Activated CD8-positive, alpha-beta memory T cell treated with anti-CD3 and anti-CD28 coated beads, Interleukin-2, amount 50 U/mL, for 24 hours (primary cell): Measurements from ENCODE around the gene LOC101059915.
"Not testable (repeated sequence)": the region's sequence is repeated elsewhere in the genome, so short reads cannot be mapped to it uniquely, and the experiment has no call there.

Experiments
- DNase-seq: peaks from one replicate; pipeline ENCODE4 v3.0.0-alpha.2; 2020; ENCODE audit errors: extremely low read depth

LOC101059915 gene

DNA sequence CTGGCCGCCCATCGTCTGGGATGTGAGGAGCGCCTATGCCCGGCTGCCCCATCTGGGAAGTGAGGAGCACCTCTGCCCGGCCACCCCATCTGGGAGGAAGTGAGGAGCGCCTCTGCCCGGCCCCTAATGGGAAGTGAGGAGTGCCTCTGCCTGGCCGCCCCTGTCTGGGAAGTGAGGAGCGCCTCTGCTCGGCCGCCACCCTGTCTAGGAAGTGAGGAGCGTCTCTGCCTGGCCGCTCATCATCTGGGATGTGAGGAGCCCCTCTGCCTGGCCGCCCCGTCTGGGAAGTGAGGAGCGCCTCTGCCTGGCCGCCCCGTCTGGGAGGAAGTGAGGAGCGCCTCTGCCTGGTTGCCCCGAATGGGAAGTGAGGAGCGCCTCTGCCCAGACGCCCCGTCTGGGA, 8.3 kb downstream of the LOC101059915 start:
- not testable (repeated sequence) for DNase-seq

DNA sequence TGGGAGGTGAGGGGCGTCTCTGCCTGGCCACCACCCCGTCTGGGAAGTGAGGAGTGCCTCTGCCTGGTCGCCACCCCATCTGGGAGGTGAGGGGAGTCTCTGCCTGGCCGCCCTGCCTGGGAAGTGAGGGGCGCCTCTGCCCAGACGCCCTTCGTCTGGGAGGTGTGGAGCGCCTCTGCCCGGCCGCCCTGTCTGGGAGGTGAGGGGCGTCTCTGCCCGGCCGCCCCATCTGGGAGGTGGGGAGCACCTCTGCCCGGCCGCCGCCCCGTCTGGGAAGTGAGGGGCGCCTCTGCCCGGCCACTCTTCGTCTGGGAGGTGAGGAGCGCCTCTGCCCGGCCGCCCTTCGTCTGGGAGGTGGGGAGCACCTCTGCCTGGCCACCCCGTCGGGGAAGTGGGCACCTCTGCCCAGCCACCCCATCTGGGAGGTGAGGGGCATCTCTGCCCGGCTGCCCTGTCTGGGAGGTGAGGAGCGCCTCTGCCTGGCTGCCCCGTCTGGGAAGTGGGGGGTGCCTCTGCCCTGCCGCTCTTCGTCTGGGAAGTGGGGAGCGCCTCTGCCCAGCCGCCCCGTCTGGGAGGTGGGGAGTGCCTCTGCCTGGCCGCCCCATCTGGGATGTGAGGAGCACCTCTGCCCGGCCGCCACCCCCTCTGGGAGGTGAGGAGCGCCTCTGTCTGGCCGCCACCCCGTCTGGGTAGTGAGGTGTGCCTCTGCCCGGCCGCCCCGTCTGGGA, 8.9 kb downstream of the LOC101059915 start:
- DNase-seq = not testable (repeated sequence)

DNA sequence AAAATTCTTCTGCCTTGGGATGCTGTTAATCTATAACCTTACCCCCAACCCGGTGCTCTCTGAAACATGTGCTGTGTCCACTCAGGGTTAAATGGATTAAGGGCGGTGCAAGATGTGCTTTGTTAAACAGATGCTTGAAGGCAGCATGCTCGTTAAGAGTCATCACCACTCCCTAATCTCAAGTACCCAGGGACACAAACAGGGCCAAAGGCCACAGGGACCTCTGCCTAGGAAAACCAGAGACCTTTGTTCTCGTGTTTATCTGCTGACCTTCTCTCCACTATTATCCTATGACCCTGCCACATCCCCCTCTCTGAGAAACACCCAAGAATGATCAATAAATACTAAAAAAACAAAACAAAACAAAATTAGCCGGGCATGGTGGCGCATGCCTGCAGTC, 9.8 kb downstream of the LOC101059915 start:
- not testable (repeated sequence) for DNase-seq

DNA sequence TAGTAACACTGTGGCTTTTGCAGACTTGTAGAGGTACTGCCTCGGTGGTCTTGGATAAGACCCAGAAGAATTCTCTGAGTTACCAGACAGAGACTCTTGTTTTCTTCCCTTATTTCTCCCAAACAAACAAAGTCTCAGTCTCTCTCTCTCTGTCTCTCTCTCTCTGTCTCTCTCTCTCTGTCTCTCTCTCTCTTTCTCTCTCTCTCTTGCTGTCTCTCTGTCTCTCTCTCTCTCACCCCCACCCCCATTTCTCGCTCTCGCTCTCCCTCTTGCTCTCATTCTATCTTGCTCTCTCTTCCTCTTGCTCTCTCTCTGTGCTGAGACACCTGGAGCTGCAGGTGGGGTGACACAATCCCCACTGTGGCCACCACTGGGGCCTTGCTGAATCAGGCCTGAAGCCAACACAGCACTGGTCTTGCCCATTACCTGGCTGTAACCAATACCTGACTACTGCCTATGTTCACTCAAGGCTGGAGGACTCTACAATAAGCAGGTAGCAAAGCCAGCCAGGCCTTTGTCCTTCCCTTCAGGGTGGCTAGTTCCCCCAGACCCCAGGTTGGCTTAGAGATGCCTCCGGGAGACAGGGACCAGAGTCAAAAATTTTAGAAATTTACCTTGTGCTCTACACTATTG, 12.3 kb downstream of the LOC101059915 start:
- DNase-seq = no peak

DNA sequence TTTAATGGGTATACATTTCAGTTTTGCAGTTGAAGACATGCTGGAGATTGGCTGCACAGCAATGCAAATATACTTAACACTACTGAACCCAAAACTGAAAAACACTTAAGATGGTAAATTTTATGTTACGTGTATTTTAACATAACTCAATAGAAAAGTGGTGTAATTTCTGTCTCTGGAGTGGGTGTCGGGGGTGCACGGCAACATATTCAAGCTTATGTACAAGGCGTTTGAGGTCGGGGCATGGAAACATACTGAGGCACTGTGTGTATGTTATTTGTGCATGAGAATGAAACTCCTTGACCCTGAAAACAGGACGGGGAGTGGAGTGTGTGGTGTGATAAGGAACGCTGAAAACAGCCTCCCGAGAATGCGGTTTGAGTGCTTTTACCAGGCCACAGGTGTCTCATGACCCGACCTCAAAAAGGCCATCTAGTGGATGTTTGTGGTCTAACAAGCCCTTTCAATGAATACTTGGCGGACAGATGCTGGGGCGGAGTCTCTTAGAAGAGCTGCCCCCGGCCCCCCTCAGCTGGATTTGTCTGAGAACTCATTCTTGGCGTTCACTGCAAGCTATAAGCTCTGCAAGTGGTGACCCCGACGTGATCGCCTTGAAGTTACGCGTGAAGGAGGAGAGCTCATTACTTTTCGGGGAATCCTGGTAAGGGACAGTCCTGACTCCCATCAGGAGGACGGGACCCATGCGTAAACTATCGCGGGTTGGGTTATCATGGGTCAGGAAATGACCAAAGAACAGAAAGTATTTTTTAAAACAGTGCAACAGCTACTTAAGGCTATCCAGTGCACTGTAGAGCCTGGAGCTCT, 29.5 kb downstream of the LOC101059915 start:
- not testable (repeated sequence) for DNase-seq

DNA sequence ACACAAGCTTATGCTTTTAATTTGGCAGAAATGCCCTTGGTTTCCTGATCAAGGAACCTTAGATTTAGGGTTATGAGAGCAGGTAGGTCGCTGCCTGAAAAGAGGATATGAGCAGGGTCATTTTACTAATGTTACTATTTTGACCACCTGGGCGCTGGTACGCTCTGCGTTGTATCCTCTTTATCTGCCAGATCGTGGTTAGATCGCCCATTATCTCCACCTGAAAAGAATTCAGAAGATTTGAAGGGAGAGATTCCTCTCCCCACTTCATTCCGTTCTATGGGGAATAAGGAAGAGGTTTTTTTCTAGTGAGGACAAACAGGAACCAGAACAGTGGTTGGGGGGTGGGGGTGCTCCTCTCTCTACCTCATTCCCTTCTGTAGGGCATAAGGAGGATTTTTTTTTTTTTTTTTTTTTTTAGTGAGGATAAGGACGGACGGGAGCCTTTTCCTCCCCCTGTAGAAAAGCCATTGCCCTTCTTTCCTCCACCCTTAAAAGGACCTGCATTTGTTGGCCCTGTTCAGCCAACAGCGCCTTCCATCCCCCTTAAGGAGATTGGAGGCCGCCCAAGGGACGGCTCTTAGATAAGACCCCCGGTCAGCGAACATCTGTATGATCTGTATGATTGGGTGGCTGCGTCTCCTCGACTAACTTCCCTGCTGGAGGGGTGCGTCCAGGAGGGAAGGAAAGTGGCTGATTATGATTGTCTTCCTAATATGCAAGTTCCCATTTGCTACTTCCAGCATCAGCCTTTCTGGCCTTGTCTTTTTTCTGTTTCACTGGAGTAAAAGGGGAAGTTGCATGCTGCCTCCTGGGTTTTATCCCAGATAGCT, 30.3 kb downstream of the LOC101059915 start:
- DNase-seq = not testable (repeated sequence)

DNA sequence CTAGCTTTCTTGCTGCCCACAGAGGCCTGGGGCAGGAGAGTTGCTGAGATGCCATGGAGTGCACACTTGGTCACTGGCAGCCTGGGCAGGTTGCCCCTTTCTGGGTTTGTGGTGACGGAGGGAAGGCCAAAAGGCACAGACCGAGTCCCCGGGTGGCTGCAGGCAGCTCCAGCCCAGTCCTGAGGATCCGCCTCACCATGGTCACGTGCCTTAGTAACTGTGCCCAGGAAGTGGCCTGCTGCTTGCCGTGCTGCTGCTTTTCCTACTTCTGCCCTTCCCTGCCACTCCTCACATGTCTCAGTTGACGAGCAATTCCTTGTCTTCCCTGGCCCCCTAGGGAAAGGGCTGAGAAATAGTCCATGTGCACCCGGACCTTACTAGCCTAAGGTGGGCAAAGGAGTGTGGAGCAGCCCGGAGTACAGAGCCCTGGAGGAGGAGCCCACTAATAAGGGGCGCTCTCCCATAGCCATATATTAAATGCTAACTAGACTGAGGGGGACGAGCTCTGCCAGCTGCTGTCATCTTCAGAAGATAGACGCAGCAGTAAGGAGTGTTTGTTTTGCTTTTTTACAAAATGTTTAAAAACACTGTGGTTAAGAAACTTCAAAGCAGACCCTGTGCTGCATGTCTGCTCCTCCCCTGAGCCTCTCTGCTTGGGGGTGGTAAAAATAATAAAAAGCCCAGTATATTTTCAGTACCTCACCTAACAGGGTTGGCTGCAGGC, 31.1 kb downstream of the LOC101059915 start:
- not testable (repeated sequence) for DNase-seq

DNA sequence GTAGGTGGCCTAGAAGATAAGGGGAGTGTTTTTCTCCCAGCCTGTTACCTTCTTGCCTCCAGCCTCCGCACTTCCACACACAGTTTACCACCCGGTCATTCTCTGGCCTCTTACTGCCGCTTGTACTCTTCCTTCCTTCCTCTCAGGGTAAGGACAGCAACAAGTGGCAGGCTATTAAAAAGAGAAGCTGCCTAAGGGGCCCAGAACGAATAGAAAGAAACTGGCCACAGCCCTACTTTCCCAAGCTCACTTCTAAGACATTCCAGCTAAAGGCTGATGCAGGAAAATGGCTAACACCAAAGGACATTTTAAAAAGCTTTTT, 31.6 kb downstream of the LOC101059915 start:
- DNase-seq = not testable (repeated sequence)

DNA sequence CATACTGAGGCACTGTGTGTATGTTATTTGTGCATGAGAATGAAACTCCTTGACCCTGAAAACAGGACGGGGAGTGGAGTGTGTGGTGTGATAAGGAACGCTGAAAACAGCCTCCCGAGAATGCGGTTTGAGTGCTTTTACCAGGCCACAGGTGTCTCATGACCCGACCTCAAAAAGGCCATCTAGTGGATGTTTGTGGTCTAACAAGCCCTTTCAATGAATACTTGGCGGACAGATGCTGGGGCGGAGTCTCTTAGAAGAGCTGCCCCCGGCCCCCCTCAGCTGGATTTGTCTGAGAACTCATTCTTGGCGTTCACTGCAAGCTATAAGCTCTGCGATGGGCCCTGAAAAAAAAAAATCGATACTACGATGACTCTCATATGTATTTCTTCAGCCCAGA, 35.5 kb downstream of the LOC101059915 start:
- DNase-seq = not testable (repeated sequence)

DNA sequence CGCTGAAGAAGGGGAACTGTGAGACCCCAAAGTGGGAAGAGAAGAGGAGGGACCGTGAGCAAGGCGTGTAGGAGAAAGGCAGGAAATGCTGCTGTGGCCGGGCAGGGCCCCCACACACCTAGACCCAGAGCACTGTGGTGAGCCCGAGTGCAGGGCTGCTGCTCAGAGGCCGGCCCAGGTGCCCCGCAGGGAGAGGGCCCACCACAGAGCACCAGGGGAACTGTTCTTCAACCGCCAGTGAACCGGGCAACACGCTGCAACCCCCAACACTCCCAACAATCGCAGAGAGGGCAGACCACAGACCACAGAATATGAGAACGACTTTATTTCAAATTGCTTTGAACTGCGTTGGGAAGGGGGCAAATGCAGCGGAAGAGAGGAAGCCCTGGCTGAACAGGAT, 46.7 kb downstream of the LOC101059915 start:
- DNase-seq = not testable (repeated sequence)

DNA sequence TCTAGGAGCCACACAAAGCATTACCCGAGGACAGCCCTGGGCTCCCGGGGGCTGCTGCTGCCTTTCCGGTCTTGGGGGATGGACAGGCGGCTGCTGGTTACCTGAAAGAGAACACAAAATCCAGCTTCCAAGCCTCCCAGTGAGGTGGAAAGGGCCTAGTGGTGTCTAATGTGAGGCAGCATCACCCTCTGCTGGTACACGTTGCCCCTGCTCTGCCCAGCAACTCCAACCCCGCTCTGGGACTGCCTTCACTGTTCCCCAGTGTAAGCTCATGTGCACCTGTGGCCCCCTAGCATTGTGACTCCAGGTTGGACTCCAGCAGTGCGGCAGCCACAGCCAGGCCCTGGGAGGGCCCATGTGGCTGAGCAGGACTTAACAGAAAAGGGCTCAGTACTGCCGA, 48.2 kb downstream of the LOC101059915 start:
- DNase-seq = not testable (repeated sequence)

DNA sequence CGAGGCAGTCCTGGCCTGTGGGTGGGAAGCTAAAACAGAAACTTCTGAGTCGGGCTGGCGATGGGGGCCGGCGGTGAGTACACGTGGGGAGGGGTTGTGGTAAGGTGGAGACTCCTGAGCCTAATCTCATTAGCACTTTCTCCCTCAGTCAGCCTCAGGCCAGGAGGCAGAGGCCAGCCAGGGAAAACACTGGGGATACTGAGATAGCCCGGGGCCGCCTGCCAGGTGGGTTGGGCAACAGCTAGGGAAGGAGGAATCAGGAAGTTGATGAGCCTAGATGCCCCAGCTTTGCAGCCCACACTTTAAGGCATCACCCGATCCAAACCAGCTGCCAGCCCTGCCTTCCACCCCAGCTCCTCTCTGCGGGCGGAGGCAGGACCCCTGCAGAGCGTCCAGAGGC, 49.0 kb downstream of the LOC101059915 start:
- DNase-seq = not testable (repeated sequence)

DNA sequence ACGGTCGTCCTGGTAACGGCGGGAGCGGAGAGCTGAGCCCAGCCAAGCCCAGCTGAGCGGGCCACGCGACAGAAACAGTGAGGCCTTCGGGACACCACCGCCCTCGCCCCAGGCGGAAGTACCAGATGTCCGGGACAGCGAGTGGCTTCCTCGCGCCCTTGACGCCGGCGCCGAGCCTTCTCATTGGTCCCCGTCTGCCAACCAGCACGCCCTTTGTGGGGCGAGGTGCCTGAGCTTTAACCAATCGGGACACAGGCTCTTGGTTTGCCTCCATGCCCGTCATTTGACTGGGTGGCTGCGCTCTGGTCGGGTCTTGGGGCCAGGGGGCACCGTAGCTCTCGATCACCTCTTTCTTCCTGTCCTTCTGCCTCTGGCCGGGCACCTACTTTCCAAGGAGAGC, 50.8 kb downstream of the LOC101059915 start, which contains the start of gene CXorf49:
TSS of gene CXorf49 (minus strand) at position 101 of the 400 bp plus-strand sequence. CDS start 134 bp downstream, outside the sequence.
- not testable (repeated sequence) for DNase-seq

DNA sequence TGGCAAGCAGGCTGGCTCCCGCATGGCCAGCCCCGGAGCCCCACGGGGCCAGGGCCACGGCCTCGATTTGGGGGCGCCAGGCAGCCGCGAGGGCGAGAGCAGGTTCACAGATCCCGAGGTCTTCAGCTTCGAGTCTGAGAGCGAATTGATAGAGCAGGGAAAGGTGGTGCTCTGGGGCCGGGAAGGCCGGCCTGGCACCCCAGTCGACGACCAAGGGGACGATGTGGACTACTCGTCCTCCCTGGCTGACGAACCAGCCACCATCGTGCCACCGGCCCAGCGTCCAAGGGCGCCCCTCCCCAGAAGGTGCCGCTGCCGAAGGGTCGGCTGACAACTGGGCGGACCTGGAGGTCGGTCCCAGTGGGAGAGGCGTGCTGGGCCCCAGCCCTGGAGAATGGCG, 51.8 kb downstream of the LOC101059915 start:
- not testable (repeated sequence) for DNase-seq

DNA sequence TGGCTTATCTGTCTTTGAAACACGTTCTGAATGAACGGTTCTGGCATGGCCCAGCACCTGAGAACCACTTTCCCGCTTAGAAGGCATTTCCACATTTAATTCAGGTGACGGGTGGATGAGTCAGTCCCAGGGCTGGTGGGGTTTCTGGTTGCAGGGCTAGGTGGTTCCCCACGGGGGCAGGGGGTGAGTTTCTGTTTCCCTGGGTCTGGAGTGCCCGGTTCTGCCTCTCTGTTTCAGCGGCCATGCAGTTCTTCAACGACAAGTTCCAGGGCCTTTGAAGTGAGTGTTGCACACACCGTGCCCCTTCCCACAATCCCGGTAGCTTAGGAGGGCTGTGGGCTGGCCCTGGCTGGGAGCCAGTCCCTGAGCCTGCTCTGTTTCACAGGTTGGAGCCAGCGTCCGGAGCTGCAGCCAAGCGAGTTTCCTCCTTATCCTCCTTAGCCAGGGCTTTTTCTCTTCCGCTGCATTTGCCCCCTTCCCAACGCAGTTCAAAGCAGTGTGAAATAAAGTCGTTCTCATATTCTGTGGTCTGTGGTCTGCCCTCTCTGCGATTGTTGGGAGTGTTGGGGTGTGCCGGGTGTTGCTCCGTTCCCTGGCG, 53.0 kb downstream of the LOC101059915 start:
- DNase-seq = not testable (repeated sequence)
